ENCODE measurements around the gene BIK. TPM values are rescaled to one million over a fixed set of nuclear protein-coding genes. Genes with fewer than 3 reads are reported as not detected.
"Not testable (repeated sequence)": the region's sequence is repeated elsewhere in the genome, so short reads cannot be mapped to it uniquely, and the experiment has no call there.

Gene BIK
- total RNA-seq, 1 donor from 2014 or later = 66.6 TPM

- H3K36me3 ChIP-seq (ENCODE audit: control insufficient read depth, insufficient read depth, low read length) = no peaks in the 10 kb centered on the region
- no peak overlapping the region for H3K4me3 ChIP-seq (ENCODE audit: low read depth, low read length)
- no peak for DNase-seq (ENCODE audit: low read depth)
- FAIRE-seq = no peak
- no peaks in the 10 kb centered on the region for H3K27me3 ChIP-seq (ENCODE audit: control insufficient read depth, insufficient read depth, low read length)
- TF ChIP-seq CTCF (IDR thresholded peaks at IDR 0.05; ENCODE audit: insufficient read depth, low read length, severe bottlenecking) = no peak
These were observed 14.1 kb upstream of the BIK start for GRCh38 chr22:43096420-43096819.

GRCh38 chr22:43098356-43098755, 12.2 kb upstream of the BIK start:
- Histone ChIP-seq H3K36me3 (ENCODE audit: control insufficient read depth, insufficient read depth, low read length) (no peaks in the 10 kb centered on the region), H3K27me3 (ENCODE audit: control insufficient read depth, insufficient read depth, low read length) (no peaks in the 10 kb centered on the region), H3K4me3 (ENCODE audit: low read depth, low read length) (no peak overlapping the region)
- TF ChIP-seq CTCF (IDR thresholded peaks at IDR 0.05; ENCODE audit: insufficient read depth, low read length, severe bottlenecking) = no peak
- FAIRE-seq = no peak
- DNase-seq (ENCODE audit: low read depth) = no peak

GRCh38 chr22:43099095-43099494, 11.5 kb upstream of the BIK start:
- no peak for DNase-seq (ENCODE audit: low read depth)
- Histone ChIP-seq H3K27me3 (ENCODE audit: control insufficient read depth, insufficient read depth, low read length) (no peaks in the 10 kb centered on the region), H3K4me3 (ENCODE audit: low read depth, low read length) (no peak overlapping the region), H3K36me3 (ENCODE audit: control insufficient read depth, insufficient read depth, low read length) (no peaks in the 10 kb centered on the region)
- FAIRE-seq = no peak
- TF ChIP-seq CTCF (IDR thresholded peaks at IDR 0.05; ENCODE audit: insufficient read depth, low read length, severe bottlenecking) = no peak

GRCh38 chr22:43100225-43100624, 10.3 kb upstream of the BIK start:
- no peak for FAIRE-seq
- no peak overlapping the region for H3K4me3 ChIP-seq (ENCODE audit: low read depth, low read length)
- no peak for TF ChIP-seq CTCF (IDR thresholded peaks at IDR 0.05; ENCODE audit: insufficient read depth, low read length, severe bottlenecking)
- DNase-seq (ENCODE audit: low read depth) = peak; percentile 64
- no peaks in the 10 kb centered on the region for H3K36me3 ChIP-seq (ENCODE audit: control insufficient read depth, insufficient read depth, low read length)
- H3K27me3 ChIP-seq (ENCODE audit: control insufficient read depth, insufficient read depth, low read length) = no peaks in the 10 kb centered on the region

GRCh38 chr22:43101306-43101705, 9.2 kb upstream of the BIK start:
- FAIRE-seq = no peak
- H3K4me3 ChIP-seq (ENCODE audit: low read depth, low read length) = no peak overlapping the region
- no peaks in the 10 kb centered on the region for H3K27me3 ChIP-seq (ENCODE audit: control insufficient read depth, insufficient read depth, low read length)
- no peak for TF ChIP-seq CTCF (IDR thresholded peaks at IDR 0.05; ENCODE audit: insufficient read depth, low read length, severe bottlenecking)
- no peak for DNase-seq (ENCODE audit: low read depth)
- no peaks in the 10 kb centered on the region for H3K36me3 ChIP-seq (ENCODE audit: control insufficient read depth, insufficient read depth, low read length)

- not testable (repeated sequence) for H3K36me3 ChIP-seq (ENCODE audit: control insufficient read depth, insufficient read depth, low read length); H3K4me3 ChIP-seq (ENCODE audit: low read depth, low read length); DNase-seq (ENCODE audit: low read depth); H3K27me3 ChIP-seq (ENCODE audit: control insufficient read depth, insufficient read depth, low read length)
- FAIRE-seq = peak; percentile 70
These were observed 6.4 kb upstream of the BIK start for GRCh38 chr22:43104056-43104625.

GRCh38 chr22:43104950-43105349, 5.6 kb upstream of the BIK start:
- not testable (repeated sequence) for H3K27me3 ChIP-seq (ENCODE audit: control insufficient read depth, insufficient read depth, low read length); H3K4me3 ChIP-seq (ENCODE audit: low read depth, low read length); DNase-seq (ENCODE audit: low read depth); H3K36me3 ChIP-seq (ENCODE audit: control insufficient read depth, insufficient read depth, low read length); FAIRE-seq
